Neuronal stem cell (in vitro differentiated cells): ENCODE measurements around the gene PGM2L1.

Experiments
- DNase-seq: peaks from one replicate; pipeline ENCODE4 v3.0.0-alpha.2; 2013; ENCODE audit warnings: low spot score
- H2AFZ ChIP-seq: one replicate; pipeline ENCODE4 v1.6.1; 2013; ENCODE audit warnings: mild to moderate bottlenecking, low read length, inconsistent platforms
- H2AK5ac ChIP-seq: 2 replicates; pipeline ENCODE4 v1.6.1; 2013; ENCODE audit warnings: low read depth, mild to moderate bottlenecking, inconsistent platforms, low read length, moderate library complexity, mixed read lengths
- H2BK120ac ChIP-seq: 2 replicates; pipeline ENCODE4 v1.6.1; 2013; ENCODE audit warnings: low read depth, mild to moderate bottlenecking, inconsistent platforms, low read length, moderate library complexity, mixed read lengths
- H2BK12ac ChIP-seq: one replicate; pipeline ENCODE4 v1.6.1; 2013; ENCODE audit warnings: low read length, inconsistent platforms
- H2BK15ac ChIP-seq: 2 replicates; pipeline ENCODE4 v1.6.1; 2013; ENCODE audit warnings: mild to moderate bottlenecking, low read length, inconsistent platforms, mixed read lengths
- H2BK5ac ChIP-seq: one replicate; pipeline ENCODE4 v1.6.1; 2013; ENCODE audit warnings: inconsistent platforms, mild to moderate bottlenecking, low read length, moderate library complexity
- H3K14ac ChIP-seq: one replicate; pipeline ENCODE4 v1.6.1; 2013; ENCODE audit warnings: low read length, inconsistent platforms
- H3K18ac ChIP-seq: 2 replicates; pipeline ENCODE4 v1.6.1; 2013; ENCODE audit warnings: low read length, inconsistent platforms
- H3K23ac ChIP-seq: 2 replicates; pipeline ENCODE4 v1.6.1; 2013; ENCODE audit warnings: low read depth, mild to moderate bottlenecking, mixed read lengths, low read length, inconsistent platforms; ENCODE audit not compliant: poor library complexity
- H3K27ac ChIP-seq: replicated peaks from 3 replicates; pipeline ENCODE4 v1.5.1; 2013; ENCODE audit warnings: low read length, inconsistent platforms
- H3K27me3 ChIP-seq, 3 experiments: 2 replicates each; pipeline ENCODE4 v1.6.1; 2013; ENCODE audit warnings: low read length in 3 of 3, mild to moderate bottlenecking in 2 of 3, inconsistent platforms in 1 of 3, low read depth in 1 of 3, mixed read lengths in 1 of 3, moderate library complexity in 1 of 3; ENCODE audit not compliant: control insufficient read depth in 3 of 3, insufficient read depth in 3 of 3
- H3K36me3 ChIP-seq, 2 donors: replicated peaks in 1 of 2; 2 replicates each; pipeline ENCODE4 v1.6.1; 2013; ENCODE audit warnings: low read length in 2 of 2; ENCODE audit not compliant: control insufficient read depth in 2 of 2, insufficient read depth in 2 of 2
- H3K4ac ChIP-seq: 2 replicates; pipeline ENCODE4 v1.6.1; 2013; ENCODE audit warnings: inconsistent platforms, mild to moderate bottlenecking, low read length, moderate library complexity
- H3K4me1 ChIP-seq, 2 donors: 1 replicate in 1 of 2; 2 replicates in 1 of 2; pipeline ENCODE4 v1.6.1; 2013; ENCODE audit warnings: low read length in 2 of 2, low read depth in 1 of 2; ENCODE audit not compliant: control insufficient read depth in 2 of 2, insufficient read depth in 1 of 2
- H3K4me2 ChIP-seq: one replicate; pipeline ENCODE4 v1.6.1; 2013; ENCODE audit warnings: mild to moderate bottlenecking, low read length, inconsistent platforms; ENCODE audit not compliant: insufficient read depth, poor library complexity, severe bottlenecking
- H3K4me3 ChIP-seq, 2 donors: 2 replicates each; pipeline ENCODE4 v1.5.1; 2013; ENCODE audit warnings: low read length in 2 of 2, mild to moderate bottlenecking in 2 of 2, inconsistent platforms in 1 of 2, moderate library complexity in 1 of 2
- H3K79me1 ChIP-seq: one replicate; pipeline ENCODE4 v1.6.1; 2013; ENCODE audit warnings: low read depth, mild to moderate bottlenecking, inconsistent platforms, low read length, moderate library complexity
- H3K9ac ChIP-seq: one replicate; pipeline ENCODE4 v1.6.1; 2013; ENCODE audit warnings: mild to moderate bottlenecking, low read depth, low read length, inconsistent platforms; ENCODE audit not compliant: poor library complexity
- H3K9me3 ChIP-seq, 2 donors: replicated peaks in 1 of 2; 2 replicates each; pipeline versions ENCODE3 to v1.6.1; 2013; ENCODE audit warnings: low read length in 2 of 2, mild to moderate bottlenecking in 2 of 2, inconsistent platforms in 1 of 2, low read depth in 1 of 2, mixed read lengths in 1 of 2, moderate library complexity in 1 of 2; ENCODE audit not compliant: control insufficient read depth in 2 of 2, insufficient read depth in 1 of 2
- H4K8ac ChIP-seq: one replicate; pipeline ENCODE4 v1.6.1; 2013; ENCODE audit warnings: low read depth, mild to moderate bottlenecking, inconsistent platforms, low read length, moderate library complexity
- H4K91ac ChIP-seq: one replicate; pipeline ENCODE4 v1.6.1; 2013; ENCODE audit warnings: low read length, low read depth, mild to moderate bottlenecking, inconsistent platforms; ENCODE audit not compliant: poor library complexity
- WGBS, 2 donors: extraction: QIAGEN DNeasy Blood & Tissue Kit; methylation state at CpG; one replicate each; pipeline ENCODE4 v1.1.7; 2013; ENCODE audit warnings: missing lambda C conversion rate in 2 of 2, mixed read lengths in 1 of 2; ENCODE audit not compliant: insufficient read length in 2 of 2, insufficient replicate concordance in 1 of 2; ENCODE audit errors: extremely low coverage in 2 of 2; 5-methylcytosine and 5-hydroxymethylcytosine counted together

Gene PGM2L1

GRCh38 chr11:74390697-74391096, 7.5 kb downstream of the PGM2L1 start:
- Histone ChIP-seq H3K18ac (no peak overlapping the region), H3K14ac (no peak overlapping the region), H3K4me3 (no peak overlapping the region), H2AFZ (no peak overlapping the region), H3K4ac (no peak overlapping the region), H2BK120ac (no peak overlapping the region), H3K4me2 (no peak overlapping the region), H2BK5ac (no peak overlapping the region), H3K4me1 (peaks cover 0 to 2% of the 10 kb centered on the region in 2 donors), H2BK12ac (no peak overlapping the region), H4K91ac (no peak overlapping the region), H3K27ac (no peak overlapping the region), H3K9me3 (no peaks in the 10 kb centered on the region), H2BK15ac (no peak overlapping the region), H2AK5ac (no peak overlapping the region), H3K9ac (no peak overlapping the region), H3K27me3 (no peaks in the 10 kb centered on the region), H3K36me3 (no peaks in the 10 kb centered on the region), H3K23ac (no peak overlapping the region), H4K8ac (no peak overlapping the region), H3K79me1 (no peaks in the 10 kb centered on the region)
- DNase-seq = no peak
- no CpG with 5 or more reads among the region's 2 CpGs for WGBS, 2 donors

GRCh38 chr11:74388678-74389327, 9.4 kb downstream of the PGM2L1 start:
- H4K91ac ChIP-seq = no peak overlapping the region
- H2BK12ac ChIP-seq = no peak overlapping the region
- H3K4ac ChIP-seq = no peak overlapping the region
- H3K23ac ChIP-seq = no peak overlapping the region
- no peak overlapping the region for H3K4me3 ChIP-seq
- WGBS, 2 donors = no CpG with 5 or more reads among the region's 2 CpGs
- H3K9ac ChIP-seq = no peak overlapping the region
- peaks cover 0 to 2% of the 10 kb centered on the region in 2 donors for H3K4me1 ChIP-seq
- H3K36me3 ChIP-seq = no peaks in the 10 kb centered on the region
- H3K18ac ChIP-seq = no peak overlapping the region
- no peak overlapping the region for H4K8ac ChIP-seq
- H3K79me1 ChIP-seq = no peaks in the 10 kb centered on the region
- no peaks in the 10 kb centered on the region for H3K27me3 ChIP-seq
- H3K4me2 ChIP-seq = no peak overlapping the region
- no peak overlapping the region for H2BK15ac ChIP-seq
- no peak overlapping the region for H2BK5ac ChIP-seq
- no peak overlapping the region for H3K14ac ChIP-seq
- no peak overlapping the region for H2AK5ac ChIP-seq
- no peak overlapping the region for H2BK120ac ChIP-seq
- no peaks in the 10 kb centered on the region for H3K9me3 ChIP-seq
- peak; percentile 33 for DNase-seq
- H3K27ac ChIP-seq = no peak overlapping the region
- H2AFZ ChIP-seq = no peak overlapping the region

GRCh38 chr11:74384641-74385040, 13.6 kb downstream of the PGM2L1 start:
- no peaks in the 10 kb centered on the region for H3K27me3 ChIP-seq
- H3K9me3 ChIP-seq = no peaks in the 10 kb centered on the region
- no peaks in the 10 kb centered on the region for H3K79me1 ChIP-seq
- no peak overlapping the region for H2AFZ ChIP-seq
- H3K23ac ChIP-seq = no peak overlapping the region
- no peak for DNase-seq
- H2BK12ac ChIP-seq = no peak overlapping the region
- H3K4ac ChIP-seq = no peak overlapping the region
- H3K4me2 ChIP-seq = no peak overlapping the region
- no peaks in the 10 kb centered on the region for H3K36me3 ChIP-seq
- H3K18ac ChIP-seq = no peak overlapping the region
- peaks cover 0 to 2% of the 10 kb centered on the region in 2 donors for H3K4me1 ChIP-seq
- H4K91ac ChIP-seq = no peak overlapping the region
- H2BK15ac ChIP-seq = no peak overlapping the region
- H2AK5ac ChIP-seq = no peak overlapping the region
- H3K9ac ChIP-seq = no peak overlapping the region
- H3K27ac ChIP-seq = no peak overlapping the region
- H2BK120ac ChIP-seq = no peak overlapping the region
- no CpG with 5 or more reads among the region's 3 CpGs for WGBS, 2 donors
- no peak overlapping the region for H3K4me3 ChIP-seq
- H4K8ac ChIP-seq = no peak overlapping the region
- H3K14ac ChIP-seq = no peak overlapping the region
- H2BK5ac ChIP-seq = no peak overlapping the region

- H3K79me1 ChIP-seq = no peaks in the 10 kb centered on the region
- no peak overlapping the region for H3K4ac ChIP-seq
- H2BK12ac ChIP-seq = no peak overlapping the region
- no peak overlapping the region for H3K4me3 ChIP-seq
- no peak overlapping the region for H4K91ac ChIP-seq
- no peaks in the 10 kb centered on the region for H3K27me3 ChIP-seq
- no CpG with 5 or more reads among the region's 1 CpG for WGBS, 2 donors
- no peaks in the 10 kb centered on the region for H3K36me3 ChIP-seq
- H2AFZ ChIP-seq = no peak overlapping the region
- no peak overlapping the region for H3K14ac ChIP-seq
- H3K4me2 ChIP-seq = no peak overlapping the region
- no peaks in the 10 kb centered on the region for H3K4me1 ChIP-seq
- H3K23ac ChIP-seq = no peak overlapping the region
- H2BK15ac ChIP-seq = no peak overlapping the region
- no peak overlapping the region for H3K9ac ChIP-seq
- peaks cover 2 to 7% of the 10 kb centered on the region in 2 donors for H3K9me3 ChIP-seq
- H2BK120ac ChIP-seq = no peak overlapping the region
- no peak for DNase-seq
- H2AK5ac ChIP-seq = no peak overlapping the region
- no peak overlapping the region for H4K8ac ChIP-seq
- H3K18ac ChIP-seq = no peak overlapping the region
- H3K27ac ChIP-seq = no peak overlapping the region
- no peak overlapping the region for H2BK5ac ChIP-seq
Observed at GRCh38 chr11:74380746-74381439, 17.3 kb downstream of the PGM2L1 start.
